Stimulated activated memory B cell treated with anti-CD40 and anti-IgM and Interleukin-4, amounts not matched to agents 10 μg/mL and 1 μg/mL and 100 μg/mL, for 72 hours (primary cell): ENCODE results near the gene PTPRM.

Source experiments
- ATAC-seq: fragments of 150-1000 bp; cut with Tn5 transposase; 2 replicates; pipeline ENCODE4 v1.10.0; 2021
- H3K27ac Mint-ChIP-seq: one replicate; pipeline ENCODE4 v1.8.0; 2022; ENCODE audit warnings: mild to moderate bottlenecking, mixed read lengths
- H3K27me3 Mint-ChIP-seq: one replicate; pipeline ENCODE4 v1.8.0; 2022; ENCODE audit warnings: mixed read lengths
- H3K36me3 Mint-ChIP-seq: one replicate; pipeline ENCODE4 v1.8.0; 2022; ENCODE audit warnings: mixed read lengths
- H3K4me1 Mint-ChIP-seq: one replicate; pipeline ENCODE4 v1.8.0; 2022; ENCODE audit warnings: mixed read lengths
- H3K4me3 Mint-ChIP-seq: one replicate; pipeline ENCODE4 v1.8.0; 2022; ENCODE audit warnings: mild to moderate bottlenecking, moderate library complexity, mixed read lengths
- H3K9me3 Mint-ChIP-seq: one replicate; pipeline ENCODE4 v1.8.0; 2022; ENCODE audit warnings: mixed read lengths

PTPRM gene

GRCh38 chr18:7603259-7604000 is 36.3 kb downstream of the PTPRM start:
- no peaks in the 10 kb centered on the region for H3K4me1 Mint-ChIP-seq
- no peak overlapping the region for H3K27ac Mint-ChIP-seq
- H3K27me3 Mint-ChIP-seq, result no peaks in the 10 kb centered on the region
- no peak overlapping the region for H3K4me3 Mint-ChIP-seq
- no peaks in the 10 kb centered on the region for H3K36me3 Mint-ChIP-seq
- no peak for ATAC-seq
- no peaks in the 10 kb centered on the region for H3K9me3 Mint-ChIP-seq

DNA sequence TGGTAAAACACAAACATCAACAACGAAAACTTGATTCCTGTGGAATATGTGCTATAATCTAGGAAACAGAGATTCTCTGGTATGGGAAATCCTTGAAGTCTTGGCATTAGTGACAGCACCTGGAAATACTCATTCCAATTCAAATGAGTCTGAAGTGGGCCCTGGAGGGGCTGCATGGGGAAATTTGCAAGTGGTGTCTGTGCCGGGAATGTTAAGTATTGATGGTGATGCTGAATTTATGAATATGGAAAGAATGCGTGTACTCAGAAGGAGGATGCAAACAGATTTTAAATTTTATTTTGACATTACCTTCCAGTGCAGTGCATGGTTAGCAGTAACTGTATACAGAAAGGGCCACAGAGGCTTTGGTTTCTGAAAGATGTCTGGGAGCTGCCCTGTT is 37.2 kb downstream of the PTPRM start:
- no peak overlapping the region for H3K27ac Mint-ChIP-seq
- no peaks in the 10 kb centered on the region for H3K36me3 Mint-ChIP-seq
- ATAC-seq, result no peak
- H3K9me3 Mint-ChIP-seq, result no peaks in the 10 kb centered on the region
- no peaks in the 10 kb centered on the region for H3K27me3 Mint-ChIP-seq
- H3K4me1 Mint-ChIP-seq, result no peaks in the 10 kb centered on the region
- no peak overlapping the region for H3K4me3 Mint-ChIP-seq

DNA sequence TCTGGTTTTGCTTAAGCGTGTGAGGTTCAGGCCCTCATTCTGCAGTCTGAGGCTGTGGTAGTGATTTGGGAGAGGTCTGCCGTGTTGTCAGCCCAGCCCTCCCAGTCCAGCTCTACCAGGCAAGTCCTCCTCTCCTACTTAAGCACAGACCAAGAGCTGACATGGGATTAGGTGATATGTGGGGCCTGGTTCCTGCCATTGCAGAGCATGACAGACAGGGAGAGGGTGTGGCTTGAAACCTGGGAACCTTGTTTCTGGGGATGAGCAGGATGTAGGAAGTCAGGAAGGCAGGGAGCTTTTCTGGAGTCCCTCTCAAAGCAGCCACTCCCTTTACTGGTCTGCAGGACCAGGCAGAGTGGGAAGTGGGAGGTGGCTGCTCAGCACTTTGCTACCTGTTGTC is 38.6 kb downstream of the PTPRM start:
- H3K27me3 Mint-ChIP-seq, result no peaks in the 10 kb centered on the region
- H3K4me1 Mint-ChIP-seq, result no peaks in the 10 kb centered on the region
- H3K4me3 Mint-ChIP-seq, result no peak overlapping the region
- no peak for ATAC-seq
- no peaks in the 10 kb centered on the region for H3K9me3 Mint-ChIP-seq
- H3K27ac Mint-ChIP-seq, result no peak overlapping the region
- no peaks in the 10 kb centered on the region for H3K36me3 Mint-ChIP-seq

DNA sequence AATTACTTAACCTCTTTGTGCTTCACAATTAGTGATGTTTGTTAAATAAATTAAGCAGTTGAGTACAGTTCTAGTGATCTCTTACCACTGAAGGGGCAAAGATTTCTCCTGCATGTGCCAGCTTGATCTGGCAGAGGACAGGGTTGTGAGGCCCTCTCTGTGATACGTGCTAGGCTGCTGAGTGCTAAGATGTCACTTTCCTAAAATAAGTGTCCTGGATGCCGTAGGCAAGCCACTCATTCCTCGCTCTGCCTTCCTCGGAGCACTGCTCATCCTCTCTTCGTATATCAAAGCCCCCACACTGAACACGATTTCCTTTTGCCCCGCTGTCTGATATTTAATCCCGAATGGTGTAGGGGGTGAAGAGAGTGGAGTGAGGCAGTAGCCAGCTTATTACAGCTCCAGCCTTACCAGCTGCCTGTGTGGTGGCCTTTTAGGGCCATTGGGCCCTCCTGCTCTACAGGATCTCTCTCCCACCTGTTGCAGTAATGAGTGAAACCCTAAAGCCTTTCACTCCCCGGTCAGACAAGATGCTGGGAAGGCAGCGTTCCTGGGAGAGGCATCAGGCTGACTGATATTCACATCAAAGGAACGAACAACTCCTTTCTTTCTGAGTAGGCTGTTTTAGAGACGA is 40.5 kb downstream of the PTPRM start:
- H3K27ac Mint-ChIP-seq, result no peak overlapping the region
- H3K9me3 Mint-ChIP-seq, result no peaks in the 10 kb centered on the region
- no peak overlapping the region for H3K4me3 Mint-ChIP-seq
- H3K4me1 Mint-ChIP-seq, result no peaks in the 10 kb centered on the region
- H3K36me3 Mint-ChIP-seq, result no peaks in the 10 kb centered on the region
- H3K27me3 Mint-ChIP-seq, result no peaks in the 10 kb centered on the region
- ATAC-seq, result no peak

DNA sequence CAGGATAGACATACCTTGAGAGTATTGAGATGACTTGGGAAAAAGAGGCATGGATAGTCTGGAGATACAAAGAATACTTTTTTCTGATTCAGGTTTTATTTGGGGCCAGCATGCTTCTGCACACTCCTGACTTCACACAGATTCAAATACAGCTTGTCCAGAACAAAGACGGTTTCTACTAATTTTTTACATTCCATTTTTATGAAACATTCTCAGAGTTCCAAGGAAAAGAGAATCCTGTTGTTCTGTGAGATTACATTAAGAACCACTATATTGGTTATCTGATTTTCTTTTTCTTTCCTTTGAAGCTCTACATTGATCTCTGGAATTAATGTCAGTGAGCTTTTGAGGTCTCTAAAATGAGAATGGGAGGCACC is 41.0 kb downstream of the PTPRM start:
- H3K27ac Mint-ChIP-seq, result no peak overlapping the region
- no peaks in the 10 kb centered on the region for H3K4me1 Mint-ChIP-seq
- H3K9me3 Mint-ChIP-seq, result no peaks in the 10 kb centered on the region
- H3K4me3 Mint-ChIP-seq, result no peak overlapping the region
- no peaks in the 10 kb centered on the region for H3K27me3 Mint-ChIP-seq
- ATAC-seq, result no peak
- H3K36me3 Mint-ChIP-seq, result no peaks in the 10 kb centered on the region

- Mint-ChIP-seq H3K4me3 (no peak overlapping the region), H3K9me3 (no peaks in the 10 kb centered on the region), H3K27me3 (no peaks in the 10 kb centered on the region), H3K4me1 (no peaks in the 10 kb centered on the region), H3K27ac (no peak overlapping the region), H3K36me3 (no peaks in the 10 kb centered on the region)
- no peak for ATAC-seq
Observed at GRCh38 chr18:7608781-7609201, 41.7 kb downstream of the PTPRM start.

DNA sequence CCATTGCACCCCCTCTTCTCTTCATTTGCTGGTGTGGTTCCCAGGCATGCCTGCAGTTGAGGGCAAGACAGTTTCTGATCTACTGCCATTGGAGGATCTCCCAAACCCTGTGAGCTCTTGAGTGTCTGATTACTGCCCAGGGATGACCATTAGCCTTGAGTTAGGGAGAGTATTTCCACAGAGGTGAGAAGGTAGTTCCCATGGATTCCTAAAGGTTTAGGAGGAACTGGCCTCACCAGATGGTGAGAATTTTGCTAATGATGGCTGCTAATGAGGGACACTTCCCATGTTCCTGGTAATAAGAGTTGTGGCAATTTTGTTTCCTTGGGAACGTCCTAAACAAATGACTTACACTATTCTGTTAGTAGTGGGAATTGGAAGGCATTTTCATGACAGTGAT is 42.5 kb downstream of the PTPRM start:
- H3K36me3 Mint-ChIP-seq, result no peaks in the 10 kb centered on the region
- no peaks in the 10 kb centered on the region for H3K27me3 Mint-ChIP-seq
- H3K27ac Mint-ChIP-seq, result no peak overlapping the region
- no peaks in the 10 kb centered on the region for H3K9me3 Mint-ChIP-seq
- H3K4me1 Mint-ChIP-seq, result no peaks in the 10 kb centered on the region
- ATAC-seq, result no peak
- H3K4me3 Mint-ChIP-seq, result no peak overlapping the region

GRCh38 chr18:7614042-7614441 is 46.9 kb downstream of the PTPRM start:
- no peak for ATAC-seq
- H3K9me3 Mint-ChIP-seq, result no peaks in the 10 kb centered on the region
- H3K27ac Mint-ChIP-seq, result no peak overlapping the region
- H3K27me3 Mint-ChIP-seq, result no peaks in the 10 kb centered on the region
- H3K4me1 Mint-ChIP-seq, result no peaks in the 10 kb centered on the region
- H3K4me3 Mint-ChIP-seq, result no peak overlapping the region
- H3K36me3 Mint-ChIP-seq, result no peaks in the 10 kb centered on the region

DNA sequence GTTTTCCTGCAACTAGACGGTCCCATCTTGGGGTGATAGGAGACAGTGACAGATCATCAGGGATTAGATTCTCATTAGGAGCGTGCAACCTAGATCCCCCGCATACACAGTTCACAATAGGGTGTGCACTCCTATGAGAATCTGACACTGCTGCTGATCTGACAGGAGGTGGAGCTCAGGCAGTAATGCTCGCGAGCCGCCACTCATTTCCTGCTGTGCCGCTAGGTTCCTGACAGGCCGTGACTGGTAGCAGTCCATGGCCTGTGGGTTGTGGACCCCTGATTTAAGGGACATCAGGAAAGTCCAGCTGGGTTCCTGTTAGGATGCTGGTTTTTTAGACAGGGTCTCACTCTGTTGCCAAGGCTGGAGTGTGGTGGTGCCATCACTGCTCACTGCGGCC is 48.7 kb downstream of the PTPRM start:
- Mint-ChIP-seq H3K4me3 (no peak overlapping the region), H3K36me3 (no peaks in the 10 kb centered on the region), H3K27ac (no peak overlapping the region), H3K4me1 (no peaks in the 10 kb centered on the region), H3K27me3 (no peaks in the 10 kb centered on the region), H3K9me3 (no peaks in the 10 kb centered on the region)
- ATAC-seq, result no peak

DNA sequence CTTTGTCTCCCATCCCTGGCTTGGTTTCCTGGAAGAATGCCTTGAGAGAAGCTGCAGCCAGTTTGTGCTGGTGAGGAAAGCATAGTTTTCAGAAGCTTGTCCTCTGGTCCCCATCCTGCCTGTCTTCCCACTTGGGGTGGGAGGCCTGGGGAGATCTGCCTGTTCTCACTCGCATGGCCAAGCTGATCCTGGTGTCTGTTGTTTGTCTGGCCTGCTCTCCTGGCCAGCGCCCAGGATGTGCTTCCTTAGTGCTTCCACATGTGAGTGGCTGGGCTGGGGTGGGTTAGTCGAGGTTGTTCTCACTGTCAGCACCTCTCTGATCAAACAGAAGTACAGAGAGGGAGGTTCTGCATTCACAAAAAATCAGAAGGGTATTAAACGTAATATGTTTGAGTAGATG is 49.5 kb downstream of the PTPRM start:
- Mint-ChIP-seq H3K36me3 (no peaks in the 10 kb centered on the region), H3K27ac (no peak overlapping the region), H3K4me3 (no peak overlapping the region), H3K4me1 (no peaks in the 10 kb centered on the region), H3K27me3 (no peaks in the 10 kb centered on the region), H3K9me3 (no peaks in the 10 kb centered on the region)
- peak; percentile 36 for ATAC-seq

- H3K36me3 Mint-ChIP-seq, result no peaks in the 10 kb centered on the region
- no peak for ATAC-seq
Observed at GRCh38 chr18:7617738-7618422, 50.8 kb downstream of the PTPRM start.

GRCh38 chr18:7618891-7619442 is 51.9 kb downstream of the PTPRM start:
- H3K9me3 Mint-ChIP-seq, result no peaks in the 10 kb centered on the region
- H3K27ac Mint-ChIP-seq, result no peak overlapping the region
- no peaks in the 10 kb centered on the region for H3K27me3 Mint-ChIP-seq
- H3K4me1 Mint-ChIP-seq, result no peaks in the 10 kb centered on the region
- no peaks in the 10 kb centered on the region for H3K36me3 Mint-ChIP-seq
- H3K4me3 Mint-ChIP-seq, result no peak overlapping the region
- ATAC-seq, result no peak

More at GRCh38 chr18:7617738-7618422, 50.8 kb downstream of the PTPRM start:
- Mint-ChIP-seq H3K4me1 (no peaks in the 10 kb centered on the region), H3K4me3 (no peak overlapping the region), H3K27me3 (no peaks in the 10 kb centered on the region), H3K27ac (no peak overlapping the region), H3K9me3 (no peaks in the 10 kb centered on the region)

DNA sequence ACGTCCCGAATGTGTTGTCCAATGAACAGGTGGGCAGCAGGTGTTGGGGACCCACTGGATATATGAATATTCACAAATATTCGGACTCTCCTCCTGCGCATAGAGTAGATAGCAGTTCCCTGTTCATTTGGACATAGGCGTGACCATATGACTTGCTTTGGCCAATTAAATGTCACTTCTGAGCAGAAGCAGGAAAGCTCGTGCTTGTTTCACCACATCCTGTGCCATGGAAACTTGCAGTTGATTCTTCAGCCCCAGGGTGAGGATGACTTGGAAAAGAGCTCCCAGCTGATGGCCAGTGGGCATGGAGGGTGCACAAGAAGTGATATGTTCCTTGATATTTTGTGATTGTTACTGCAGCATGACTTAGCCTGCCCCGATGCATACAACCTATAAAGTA is 52.6 kb downstream of the PTPRM start:
- H3K27ac Mint-ChIP-seq, result no peak overlapping the region
- H3K27me3 Mint-ChIP-seq, result no peaks in the 10 kb centered on the region
- H3K4me1 Mint-ChIP-seq, result no peaks in the 10 kb centered on the region
- no peak overlapping the region for H3K4me3 Mint-ChIP-seq
- ATAC-seq, result no peak
- H3K9me3 Mint-ChIP-seq, result no peaks in the 10 kb centered on the region
- no peaks in the 10 kb centered on the region for H3K36me3 Mint-ChIP-seq

DNA sequence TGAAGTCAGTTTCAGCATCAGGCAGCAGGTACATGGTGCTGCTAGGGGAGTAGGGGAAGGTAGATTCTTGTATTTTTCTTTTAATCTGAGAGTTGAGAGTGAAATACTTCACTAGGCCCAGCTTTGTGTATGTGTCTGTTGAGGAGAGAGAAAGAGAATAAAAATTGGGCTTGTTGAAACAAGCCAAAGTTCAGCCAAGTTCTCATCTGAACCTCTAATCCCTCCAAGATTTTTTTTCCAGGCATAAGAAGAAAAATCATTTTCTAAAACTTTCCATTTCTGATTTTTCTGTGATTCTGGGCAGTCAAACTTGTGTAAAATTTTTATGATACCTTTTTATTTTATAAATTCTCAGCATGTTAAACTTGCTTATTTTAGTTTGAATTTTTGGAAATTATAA is 55.6 kb downstream of the PTPRM start:
- no peak overlapping the region for H3K27ac Mint-ChIP-seq
- H3K4me3 Mint-ChIP-seq, result no peak overlapping the region
- H3K4me1 Mint-ChIP-seq, result no peaks in the 10 kb centered on the region
- H3K27me3 Mint-ChIP-seq, result no peaks in the 10 kb centered on the region
- no peaks in the 10 kb centered on the region for H3K36me3 Mint-ChIP-seq
- no peaks in the 10 kb centered on the region for H3K9me3 Mint-ChIP-seq
- ATAC-seq, result no peak

GRCh38 chr18:7623681-7624080 is 56.6 kb downstream of the PTPRM start:
- Mint-ChIP-seq H3K36me3 (no peaks in the 10 kb centered on the region), H3K27ac (no peak overlapping the region), H3K4me3 (no peak overlapping the region), H3K4me1 (no peaks in the 10 kb centered on the region), H3K27me3 (no peaks in the 10 kb centered on the region), H3K9me3 (no peaks in the 10 kb centered on the region)
- no peak for ATAC-seq

- Mint-ChIP-seq H3K36me3 (no peaks in the 10 kb centered on the region), H3K9me3 (no peaks in the 10 kb centered on the region), H3K27ac (no peak overlapping the region), H3K27me3 (no peaks in the 10 kb centered on the region), H3K4me1 (no peaks in the 10 kb centered on the region), H3K4me3 (no peak overlapping the region)
- no peak for ATAC-seq
Observed at GRCh38 chr18:7624697-7625096, 57.6 kb downstream of the PTPRM start.
